Activated T-cell treated with anti-CD3 and anti-CD28 coated beads for 48 hours (primary cell): ENCODE data around the gene EBI3.
"Not testable (repeated sequence)": the region's sequence is repeated elsewhere in the genome, so short reads cannot be mapped to it uniquely, and the experiment has no call there.

Source experiments
- DNase-seq: peaks from one replicate; pipeline ENCODE4 v3.0.0-alpha.2; 2020; ENCODE audit warnings: low read depth

Gene EBI3

DNA sequence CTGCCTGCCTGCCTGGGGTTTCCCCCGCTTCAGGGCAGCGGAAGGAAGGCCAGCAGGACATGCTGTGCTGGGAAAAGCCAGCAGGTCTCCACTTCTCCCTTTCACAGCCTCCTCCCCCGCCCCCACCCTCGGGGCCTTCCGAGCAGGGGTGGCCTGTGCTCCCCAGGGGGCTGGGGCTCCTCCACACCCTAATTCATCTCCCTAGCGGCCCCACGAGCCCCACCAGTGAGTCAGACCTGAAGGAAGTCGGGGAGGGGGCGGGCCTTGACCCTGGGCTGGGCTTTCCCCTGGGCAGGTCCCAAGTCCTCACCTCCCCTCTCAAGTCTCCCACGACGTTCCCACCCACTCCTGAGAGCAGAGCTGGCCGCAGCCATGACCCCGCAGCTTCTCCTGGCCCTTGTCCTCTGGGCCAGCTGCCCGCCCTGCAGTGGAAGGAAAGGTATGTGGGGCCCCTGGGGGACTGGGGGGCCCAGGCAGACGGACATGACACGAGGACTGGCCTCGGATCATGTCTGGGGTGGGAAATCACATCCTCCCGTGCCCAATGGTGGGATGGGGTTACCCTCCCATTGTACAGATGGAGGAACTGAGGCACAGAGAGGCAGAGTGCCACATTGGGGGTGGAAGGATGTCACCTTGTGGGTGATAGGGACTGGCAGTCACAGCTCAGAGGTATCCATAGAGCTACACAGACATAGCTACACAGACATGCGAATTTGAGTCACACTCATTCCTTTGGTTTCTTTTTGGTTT, at the start of gene EBI3:
Gene EBI3 (plus strand): TSS at position 345 of the 753 bp plus-strand sequence. CDS start 28 bp downstream, at position 373.
- DNase-seq: peak; percentile 54

DNA sequence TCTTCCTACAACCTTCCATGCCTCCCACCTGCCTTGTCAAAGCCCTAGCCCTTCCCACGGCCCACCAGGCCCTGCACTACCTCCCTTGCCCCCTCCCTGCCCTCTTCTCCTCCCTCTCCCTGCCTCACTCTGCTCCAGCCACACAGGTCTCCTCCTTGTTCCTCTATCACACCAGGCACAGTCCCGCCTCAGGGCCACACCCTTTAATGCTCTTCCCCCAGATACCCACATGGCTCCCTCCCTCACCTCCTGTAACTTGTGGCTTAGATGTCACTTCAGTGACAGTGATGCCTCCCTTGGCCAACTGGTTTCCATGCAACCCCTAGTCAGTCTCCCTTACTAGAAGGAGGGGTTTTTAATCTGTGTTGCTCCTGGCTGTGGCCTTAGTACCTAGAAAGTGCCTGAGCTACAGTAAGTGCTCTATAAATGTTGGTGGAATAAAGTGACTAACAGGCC, 48.2 kb upstream of the EBI3 start:
- no peak for DNase-seq

DNA sequence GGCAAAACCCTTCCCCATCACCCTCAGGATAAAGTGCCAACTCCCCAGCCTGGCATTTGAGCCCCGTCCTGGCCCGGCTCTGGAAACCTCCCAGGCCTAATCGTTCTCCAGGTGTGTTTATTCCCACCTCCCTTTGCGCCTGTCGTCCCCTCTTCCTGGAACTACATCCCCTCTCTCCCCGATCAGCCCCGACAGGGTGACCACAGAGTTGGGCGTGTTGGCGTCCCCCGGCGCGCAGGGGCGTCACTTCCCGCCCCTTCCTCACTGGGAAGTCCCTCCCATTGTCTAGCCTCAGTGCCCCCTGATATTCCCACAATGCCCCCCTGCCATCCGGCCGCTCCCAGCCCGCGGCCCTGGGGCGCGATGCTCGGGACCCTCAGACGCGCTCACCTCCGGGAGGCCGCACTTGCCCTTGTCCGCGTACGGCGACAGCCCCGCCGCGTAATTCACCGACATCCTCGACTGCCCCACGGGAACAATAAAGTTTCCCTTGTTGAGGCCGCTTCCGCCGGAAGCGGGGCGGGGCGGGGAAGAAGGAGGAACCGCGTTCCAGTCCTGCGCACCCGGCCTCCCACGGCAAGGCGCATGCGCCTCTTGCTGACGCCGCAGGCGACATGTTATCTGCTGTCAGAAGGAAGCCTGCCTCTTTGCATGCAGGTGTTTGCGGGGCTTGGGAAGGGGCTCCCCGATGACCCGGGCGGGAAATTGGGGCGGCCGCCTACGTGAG, 47.1 kb upstream of the EBI3 start, which contains the start of the genes ANKRD24 and SIRT6:
Gene ANKRD24 (plus strand): TSS at position 606 of the 727 bp plus-strand sequence. CDS start 3,737 bp downstream, outside the sequence.
Gene SIRT6 (minus strand): TSS at position 480 of the 727 bp plus-strand sequence. CDS start 24 bp downstream, at position 456.
- peak; percentile 96 for DNase-seq

DNA sequence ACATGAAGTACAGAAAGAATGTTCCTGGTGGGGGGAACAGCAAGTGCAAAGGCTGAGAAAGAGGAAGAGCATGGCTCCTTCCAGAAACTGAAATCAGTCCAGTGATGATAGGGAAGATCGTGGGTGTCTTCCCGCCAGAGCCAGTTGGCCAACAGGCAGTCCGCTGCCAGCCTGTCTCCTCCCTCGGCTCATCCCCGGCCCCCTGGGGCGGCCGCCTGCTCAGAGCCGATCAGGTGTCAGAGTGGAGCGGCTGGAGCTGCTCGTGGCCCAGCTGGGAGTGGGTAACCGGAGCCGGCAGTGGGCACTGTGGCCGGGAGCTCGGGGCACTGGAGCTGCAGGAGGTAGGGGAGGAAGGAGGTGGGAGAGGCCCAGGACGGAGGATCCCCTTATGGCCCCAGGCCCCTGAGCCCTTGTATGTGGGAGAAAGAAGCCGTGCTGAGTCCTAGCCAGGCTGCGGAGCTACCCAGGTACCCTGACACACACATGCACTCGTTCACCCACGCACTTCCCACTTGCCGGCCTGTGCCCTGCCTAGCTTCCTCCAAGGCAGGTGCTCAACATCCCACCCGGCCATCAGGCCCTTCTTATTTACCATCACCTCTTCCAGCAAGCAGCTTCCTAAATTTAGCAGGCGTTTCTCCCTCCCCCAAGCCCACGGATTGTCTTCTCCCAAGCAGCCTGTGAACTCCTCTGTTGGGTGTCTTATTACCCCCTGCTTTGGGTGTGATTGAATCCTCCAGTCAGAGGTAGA, 45.2 kb upstream of the EBI3 start:
- no peak for DNase-seq

DNA sequence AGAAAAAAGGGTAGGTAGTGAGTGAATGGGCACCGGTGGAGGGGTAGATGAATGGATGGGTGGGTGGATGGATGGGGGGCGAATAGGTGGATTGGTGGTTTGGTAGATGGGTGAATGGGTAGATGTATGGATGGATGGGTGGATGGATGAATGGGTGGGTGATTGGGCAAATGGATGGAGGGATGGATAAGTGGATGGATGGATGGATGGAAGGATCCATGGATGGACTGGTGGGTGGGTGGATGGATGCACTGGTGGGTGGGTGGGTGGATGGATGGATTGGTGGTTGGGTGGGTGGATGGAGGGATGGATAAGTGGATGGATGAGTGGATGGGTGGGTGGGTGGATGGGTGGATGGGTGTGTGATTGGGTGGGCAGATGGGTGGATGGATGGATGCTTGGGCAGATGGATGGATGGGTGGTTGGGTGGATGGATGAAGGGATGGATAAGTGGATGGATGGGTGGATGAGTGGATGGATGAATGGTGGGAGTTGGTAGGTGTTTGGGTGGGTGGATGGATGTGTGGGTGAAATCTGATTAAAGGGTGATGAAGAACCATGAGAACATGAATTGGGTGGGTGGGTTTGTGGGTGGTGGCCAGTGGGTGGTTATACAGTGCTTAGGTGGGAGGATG, 44.5 kb upstream of the EBI3 start:
- DNase-seq: no peak

DNA sequence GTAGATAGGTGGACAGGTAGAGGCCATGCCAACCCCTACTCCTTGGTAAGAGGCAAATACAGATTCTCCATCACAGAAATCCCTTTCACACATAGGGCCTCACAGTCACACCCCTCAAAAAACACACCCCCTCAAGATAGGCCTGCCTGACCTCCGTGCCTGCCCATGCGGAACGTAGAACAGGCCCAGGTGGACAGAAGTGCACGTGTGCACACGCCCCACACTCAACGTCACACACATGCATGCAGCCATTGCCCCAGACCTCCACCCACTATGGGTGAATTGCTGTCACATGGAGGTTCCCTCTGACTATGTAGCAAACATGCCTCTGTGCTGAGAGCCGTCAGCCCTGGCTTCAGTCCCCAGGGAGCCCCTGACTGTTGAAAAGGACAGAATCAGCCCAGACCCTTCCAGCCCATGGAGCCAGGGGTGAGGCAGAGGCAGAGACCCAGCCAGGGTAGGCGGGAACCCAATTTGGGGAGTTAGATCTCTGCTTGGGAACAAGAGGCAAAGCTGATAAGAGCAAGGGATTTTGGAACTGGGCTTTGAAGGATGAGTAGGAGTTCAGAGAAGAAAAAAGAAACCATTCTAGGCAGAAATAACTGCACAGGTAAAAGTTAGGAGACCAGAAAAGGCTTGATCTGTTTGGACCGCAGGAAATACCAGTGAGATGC, 43.8 kb upstream of the EBI3 start:
- no peak for DNase-seq

DNA sequence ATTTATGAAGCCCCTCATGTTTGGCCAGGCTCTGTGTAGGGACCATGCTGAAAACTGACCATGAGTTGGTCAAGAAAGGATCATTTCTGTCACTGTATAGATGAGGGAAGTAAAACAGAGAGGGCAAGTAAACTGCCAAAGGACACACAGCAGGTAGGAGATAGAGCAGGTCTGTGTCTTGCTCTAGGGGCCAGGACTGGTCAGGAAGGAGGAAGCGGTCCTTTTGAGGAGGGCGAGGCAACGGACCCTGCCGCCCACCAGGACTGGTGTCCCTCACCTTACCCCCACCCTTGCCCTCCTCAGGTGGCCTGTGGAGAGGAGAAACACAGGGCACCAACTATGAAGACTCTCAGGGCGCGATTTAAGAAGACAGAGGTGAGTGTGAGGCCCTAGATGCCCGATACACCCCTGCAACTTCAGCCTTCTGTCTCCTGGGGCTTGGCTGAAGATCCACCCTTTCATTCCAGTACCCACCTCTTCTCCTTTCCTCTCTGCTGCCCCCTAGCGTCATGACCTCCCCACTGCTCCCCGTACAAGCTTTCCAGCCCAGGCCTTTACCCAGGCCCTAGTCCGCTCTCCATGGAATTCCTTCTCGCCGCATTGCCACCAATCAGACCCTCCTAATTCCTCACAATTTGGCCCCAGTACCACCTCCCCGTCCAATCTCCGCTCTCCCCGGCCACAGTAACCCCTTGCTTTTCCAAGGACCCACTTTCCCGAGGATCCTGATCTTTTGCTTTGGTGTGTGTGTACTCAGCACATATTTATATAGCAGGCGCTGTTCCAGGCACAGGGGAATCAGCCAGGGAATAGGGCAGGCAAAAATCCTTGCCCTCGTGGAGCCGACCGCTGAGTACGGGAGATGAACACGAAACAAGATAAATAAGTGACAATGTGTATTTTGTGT, 43.0 kb upstream of the EBI3 start:
- peak; percentile 71 for DNase-seq

DNA sequence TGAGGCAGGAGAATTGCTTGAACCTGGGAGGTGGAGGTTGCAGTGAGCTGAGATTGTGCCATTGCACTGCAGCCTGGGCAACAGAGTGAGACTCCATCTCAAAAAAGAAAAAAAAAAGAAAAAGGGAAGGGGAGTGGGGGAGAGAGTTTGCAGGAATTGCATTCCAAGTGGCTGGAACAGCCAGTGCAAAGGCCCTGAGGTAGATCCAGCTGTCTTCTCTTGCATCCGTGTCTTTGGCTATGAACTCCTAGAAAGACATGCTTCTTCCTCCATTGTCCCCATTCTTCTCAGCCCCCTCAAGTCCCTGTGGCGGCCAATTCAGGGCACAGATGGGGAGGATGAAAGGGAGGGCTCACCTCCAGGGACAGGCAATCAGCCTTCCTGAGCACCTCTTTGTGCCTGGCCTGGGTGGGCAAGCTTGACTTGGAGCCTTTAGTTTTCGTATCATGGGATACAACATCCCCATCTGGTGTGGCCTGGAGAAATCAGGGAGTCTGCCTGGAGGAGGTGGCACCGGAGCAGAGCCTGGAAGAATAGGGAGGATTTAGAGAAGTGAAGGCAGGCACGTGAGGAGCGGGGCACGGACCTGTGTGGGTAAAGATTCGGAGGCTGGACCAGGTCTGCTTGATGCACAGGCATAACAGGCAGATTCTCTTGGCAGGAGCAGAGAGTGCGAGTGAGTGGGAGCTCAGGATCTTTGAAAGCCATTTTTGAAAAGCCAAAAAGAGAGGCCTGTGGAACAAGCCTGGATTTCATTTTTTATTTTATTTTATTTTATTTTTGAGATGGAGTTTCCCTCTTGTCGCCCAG, 41.8 kb upstream of the EBI3 start:
- DNase-seq: no peak

DNA sequence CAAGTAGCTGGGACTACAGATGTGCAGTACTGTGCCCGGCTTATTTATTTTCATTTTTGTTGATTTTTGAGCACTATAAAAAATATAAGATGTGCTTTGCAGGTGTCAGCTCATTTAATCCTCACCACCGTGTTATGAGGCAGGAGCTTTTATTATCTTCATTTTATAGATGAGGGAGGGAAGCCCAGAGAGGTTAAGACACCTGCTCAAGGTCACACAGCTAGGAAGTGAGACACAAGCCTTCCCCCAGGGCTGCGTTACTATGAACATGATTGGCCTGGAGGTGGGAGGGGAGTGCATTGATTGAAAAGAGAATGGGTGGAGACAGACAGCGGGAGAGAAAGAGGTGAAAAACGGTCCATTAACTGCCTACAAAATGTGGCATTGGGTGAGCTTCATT, 39.7 kb upstream of the EBI3 start:
- no peak for DNase-seq

DNA sequence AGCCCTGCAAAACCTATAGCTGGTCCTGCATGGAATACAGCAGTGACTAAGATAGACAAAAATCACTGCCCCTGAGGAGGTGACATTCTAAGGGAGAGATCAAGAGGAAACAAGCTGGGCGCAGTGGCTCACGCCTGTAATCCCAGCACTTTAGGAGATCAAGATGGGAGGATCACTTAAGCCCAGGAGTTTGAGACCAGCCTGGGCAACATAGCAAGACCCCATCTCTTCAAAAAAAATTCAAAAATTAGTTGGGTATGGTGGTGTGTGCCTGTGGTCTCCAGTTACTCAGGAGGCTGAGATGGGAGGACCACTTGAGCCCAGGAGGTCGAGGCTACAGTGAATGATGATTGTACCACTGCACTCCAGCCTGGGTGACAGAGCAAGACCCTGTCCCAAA, 36.8 kb upstream of the EBI3 start:
- not testable (repeated sequence) for DNase-seq

DNA sequence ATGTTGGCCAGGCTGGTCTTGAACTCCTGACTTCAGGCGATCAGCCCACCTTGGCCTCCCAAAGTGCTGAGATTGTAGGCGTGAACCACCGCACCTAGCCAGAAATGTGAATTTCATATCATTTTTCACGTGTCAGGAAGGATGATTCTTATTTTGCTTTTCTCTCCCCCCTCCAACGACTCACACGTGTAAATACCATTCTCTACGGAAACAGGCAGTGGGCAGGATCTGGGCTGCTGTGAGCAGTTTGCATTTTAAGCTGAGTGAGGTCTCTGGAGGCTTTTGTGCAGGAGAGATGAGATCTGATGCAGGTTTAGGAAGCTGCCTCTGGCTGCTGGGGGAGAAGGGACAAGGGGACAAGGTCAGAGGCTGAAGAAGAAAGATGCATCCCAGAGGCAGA, 35.0 kb upstream of the EBI3 start:
- no peak for DNase-seq

DNA sequence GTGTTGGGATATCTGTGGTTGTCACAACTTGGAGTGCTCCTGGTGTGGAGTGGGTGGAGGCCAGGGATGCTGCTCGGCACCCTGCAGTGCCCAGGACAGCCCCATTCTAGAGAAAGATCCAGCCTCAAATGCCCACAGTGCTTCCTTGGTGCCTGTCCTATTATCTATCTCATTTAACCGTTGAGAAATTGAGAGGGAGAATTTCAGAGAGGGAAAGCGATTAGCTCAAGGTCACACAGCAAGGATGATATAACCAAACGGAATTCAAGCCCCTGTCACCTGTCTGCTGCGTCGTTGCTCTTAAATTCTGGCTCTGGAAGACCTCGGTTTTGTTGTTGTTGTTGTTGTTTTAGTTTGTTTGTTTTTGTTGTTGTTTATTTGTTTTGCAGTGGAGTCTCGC, 33.3 kb upstream of the EBI3 start:
- no peak for DNase-seq

DNA sequence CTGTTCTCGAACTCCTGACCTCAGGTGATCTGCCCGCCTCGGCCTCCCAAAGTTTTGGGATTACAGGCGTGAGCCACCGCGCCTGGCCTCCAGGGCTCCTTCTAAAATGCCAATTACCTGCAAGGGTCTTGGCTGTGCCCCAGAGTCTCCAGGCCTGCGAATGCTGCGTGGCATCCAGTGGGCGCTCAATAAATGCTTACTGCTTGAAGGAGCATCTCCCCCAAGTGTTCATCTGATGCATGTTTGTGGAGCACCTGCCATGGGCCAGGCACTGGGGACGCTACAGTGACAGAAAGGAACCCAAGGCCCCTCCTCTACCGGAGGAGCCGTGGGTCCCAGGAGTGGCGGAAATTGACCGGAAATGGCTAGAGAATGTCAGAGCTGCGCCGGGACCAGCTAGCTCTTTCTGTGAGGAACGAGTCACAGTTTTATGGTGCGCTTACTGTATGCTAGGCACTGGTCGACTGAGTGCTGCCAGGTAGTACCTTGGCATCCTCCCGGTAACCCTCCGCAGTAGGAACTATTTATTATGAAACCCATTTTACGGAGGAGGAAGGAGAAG, 32.7 kb upstream of the EBI3 start:
- no peak for DNase-seq

DNA sequence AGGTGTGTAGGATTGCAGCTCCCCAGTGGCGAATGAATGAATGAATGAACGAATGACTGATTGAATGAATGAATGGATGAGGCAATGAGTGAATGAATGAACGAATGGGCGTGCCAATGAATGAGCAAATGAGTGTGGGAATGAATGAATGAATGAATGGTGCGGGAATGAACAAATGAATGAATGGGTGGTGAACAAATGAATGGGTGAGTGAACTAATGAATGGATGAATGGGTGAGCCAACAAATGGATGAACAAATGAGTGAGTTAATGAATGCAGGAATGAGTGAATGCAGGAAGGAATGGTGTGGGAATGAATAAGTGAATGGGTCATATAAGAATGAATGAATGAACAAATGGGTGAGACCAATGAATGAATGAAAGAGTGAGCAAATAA, 32.1 kb upstream of the EBI3 start:
- no peak for DNase-seq

DNA sequence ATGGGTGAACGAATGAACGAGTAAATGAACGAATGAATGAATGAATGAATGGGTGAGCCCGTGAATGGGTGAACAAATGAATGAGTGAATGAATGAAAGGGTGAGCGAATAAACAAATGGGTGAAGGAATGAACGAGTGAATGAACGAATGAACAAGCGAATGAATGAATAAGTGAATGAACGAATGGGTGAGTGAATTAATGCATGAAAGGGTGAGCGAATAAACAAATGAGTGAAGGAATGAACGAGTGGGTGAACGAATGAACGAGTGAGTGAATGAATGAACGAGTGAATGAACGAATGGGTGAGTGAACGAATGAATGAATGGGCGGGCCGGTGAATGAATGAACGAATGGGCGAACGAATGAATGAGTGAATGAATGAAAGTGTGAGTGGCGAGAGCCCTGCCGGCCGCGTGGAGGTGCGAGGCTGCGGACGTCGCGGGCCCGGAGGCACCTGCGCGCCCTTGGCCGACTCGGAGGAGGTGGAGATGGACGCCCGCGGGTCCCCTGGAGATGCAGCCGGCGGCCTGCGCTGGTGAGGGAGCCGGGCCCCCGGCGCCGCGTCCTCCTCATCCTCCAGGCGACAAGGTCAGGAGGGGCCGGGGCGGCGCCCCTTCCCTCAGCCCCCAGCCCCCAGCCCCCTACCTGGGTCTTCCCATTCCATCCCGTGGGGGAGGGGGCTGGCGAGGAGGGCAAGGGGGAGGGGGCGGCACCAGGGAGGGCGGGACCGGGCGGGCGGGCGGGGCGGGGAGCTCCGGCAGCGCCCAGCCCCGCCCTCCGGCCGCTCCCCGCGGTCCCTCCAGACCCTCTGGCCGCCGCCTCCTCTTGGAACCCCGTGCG, 31.5 kb upstream of the EBI3 start:
- no peak for DNase-seq

DNA sequence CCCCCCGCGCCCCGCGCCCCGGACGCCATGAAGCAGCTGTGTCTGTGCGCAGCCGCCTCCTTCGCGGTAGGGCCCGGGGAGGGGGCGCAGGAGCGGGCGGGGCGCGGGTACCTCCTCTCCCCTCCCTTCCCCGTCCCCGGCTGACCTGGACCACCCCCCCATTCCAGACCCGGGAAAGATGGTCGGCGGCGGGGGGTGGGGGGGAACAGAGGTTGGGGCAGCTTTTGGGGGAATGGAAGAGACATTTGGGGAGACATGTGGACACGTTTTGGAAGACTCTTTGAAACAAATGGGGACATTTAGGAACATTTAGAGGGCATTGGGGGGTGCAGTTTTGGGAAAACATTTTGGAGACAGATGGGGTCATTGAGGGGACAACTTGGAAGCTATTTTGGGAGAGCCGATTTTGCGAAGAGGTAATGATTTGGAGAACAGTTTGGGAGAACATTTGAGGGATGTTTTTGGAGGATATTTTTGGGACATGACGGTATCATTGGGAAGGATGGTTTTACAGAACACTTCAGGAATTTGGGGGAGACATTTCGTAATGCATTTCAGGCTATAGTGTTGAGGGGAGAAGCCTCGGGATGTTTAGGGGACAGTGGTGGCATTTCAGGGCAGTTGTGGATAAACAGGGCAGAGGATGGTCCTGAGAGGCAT, 30.7 kb upstream of the EBI3 start:
- DNase-seq: no peak

DNA sequence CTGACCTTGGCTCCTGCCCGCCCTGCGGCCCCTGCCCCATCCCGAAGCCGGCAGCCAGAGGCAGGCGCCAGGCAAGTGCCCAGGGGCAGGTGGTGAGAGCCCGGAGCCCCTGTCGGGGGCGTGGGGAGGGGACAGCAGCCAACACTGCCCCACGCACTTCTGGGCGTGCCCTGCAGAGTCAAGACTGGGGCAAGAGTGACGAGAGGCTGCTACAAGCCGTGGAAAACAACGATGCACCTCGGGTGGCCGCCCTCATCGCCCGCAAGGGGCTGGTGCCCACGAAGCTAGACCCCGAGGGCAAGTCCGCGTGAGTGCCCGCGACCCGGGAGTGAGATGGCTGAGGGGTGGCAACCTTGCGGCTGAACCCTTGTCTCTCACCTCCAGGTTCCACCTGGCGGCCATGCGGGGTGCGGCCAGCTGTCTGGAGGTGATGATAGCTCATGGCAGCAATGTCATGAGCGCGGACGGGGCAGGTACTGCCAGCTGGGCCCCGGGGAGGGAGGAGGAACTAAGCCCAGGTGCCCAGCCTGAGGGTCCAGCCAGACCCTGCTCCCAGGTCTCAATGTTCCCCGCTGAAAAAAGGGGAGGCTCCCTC, 29.5 kb upstream of the EBI3 start:
- no peak for DNase-seq
